Measurements from ENCODE around the gene DCD. TPM values are rescaled to one million over a fixed set of nuclear protein-coding genes. Genes with fewer than 3 reads are reported as not detected.

Gene DCD
- total RNA-seq, 1 experiment from 2014 or later, result not detected

GRCh38 chr12:54608769-54609168 lies 39.4 kb downstream of the DCD start:
- DNase-seq (ENCODE audit: low read depth), result no peak

GRCh38 chr12:54608156-54608555 lies 40.0 kb downstream of the DCD start:
- no peak for DNase-seq (ENCODE audit: low read depth)

- DNase-seq (ENCODE audit: low read depth), result no peak
These were observed 41.6 kb downstream of the DCD start for GRCh38 chr12:54606556-54606955.

GRCh38 chr12:54605138-54605970 lies 42.8 kb downstream of the DCD start:
- no peak for DNase-seq (ENCODE audit: low read depth)

- no peak for DNase-seq (ENCODE audit: low read depth)
These were observed 43.7 kb downstream of the DCD start for GRCh38 chr12:54604436-54604835.

GRCh38 chr12:54603872-54604271 lies 44.3 kb downstream of the DCD start:
- DNase-seq (ENCODE audit: low read depth), result no peak

GRCh38 chr12:54603173-54603814 lies 44.9 kb downstream of the DCD start:
- DNase-seq (ENCODE audit: low read depth), result peak; percentile 67

- DNase-seq (ENCODE audit: low read depth), result no peak
These were observed 45.5 kb downstream of the DCD start for GRCh38 chr12:54602661-54603060.

GRCh38 chr12:54601841-54602240 lies 46.3 kb downstream of the DCD start:
- peak; percentile 73 for DNase-seq (ENCODE audit: low read depth)

- no peak for DNase-seq (ENCODE audit: low read depth)
These were observed 49.2 kb downstream of the DCD start for GRCh38 chr12:54598970-54599369.

GRCh38 chr12:54596526-54596946 lies 51.6 kb downstream of the DCD start:
- DNase-seq (ENCODE audit: low read depth), result peak; percentile 44

- DNase-seq (ENCODE audit: low read depth), result no peak
These were observed 52.7 kb downstream of the DCD start for GRCh38 chr12:54595471-54595870.

Other genes with a start within 250 kb of the DCD start
- 202 and 242 TPM in 2 replicates for gene ITGA5, start 229.1 kb downstream of the DCD start, total RNA-seq (2014; rRNA removed)
- not detected in 2 replicates for gene GTSF1, start 174.8 kb downstream of the DCD start, total RNA-seq (2014; rRNA removed)
- not detected in 2 replicates for gene NCKAP1L, start 150.6 kb downstream of the DCD start, total RNA-seq (2014; rRNA removed)
- gene PDE1B, start 98.8 kb downstream of the DCD start, total RNA-seq (2014; rRNA removed), result not detected in 2 replicates
- gene PPP1R1A, start 59.7 kb downstream of the DCD start, total RNA-seq (2014; rRNA removed), result not detected in 2 replicates
- not detected in 2 replicates for gene LACRT, start 13.5 kb downstream of the DCD start, total RNA-seq (2014; rRNA removed)
- not detected in 2 replicates for gene MUCL1, start 206.2 kb upstream of the DCD start, total RNA-seq (2014; rRNA removed)

Measured in LHCN-M2 (cell line).